ENCODE data around the gene KMT2B.

The KMT2B gene

DNA sequence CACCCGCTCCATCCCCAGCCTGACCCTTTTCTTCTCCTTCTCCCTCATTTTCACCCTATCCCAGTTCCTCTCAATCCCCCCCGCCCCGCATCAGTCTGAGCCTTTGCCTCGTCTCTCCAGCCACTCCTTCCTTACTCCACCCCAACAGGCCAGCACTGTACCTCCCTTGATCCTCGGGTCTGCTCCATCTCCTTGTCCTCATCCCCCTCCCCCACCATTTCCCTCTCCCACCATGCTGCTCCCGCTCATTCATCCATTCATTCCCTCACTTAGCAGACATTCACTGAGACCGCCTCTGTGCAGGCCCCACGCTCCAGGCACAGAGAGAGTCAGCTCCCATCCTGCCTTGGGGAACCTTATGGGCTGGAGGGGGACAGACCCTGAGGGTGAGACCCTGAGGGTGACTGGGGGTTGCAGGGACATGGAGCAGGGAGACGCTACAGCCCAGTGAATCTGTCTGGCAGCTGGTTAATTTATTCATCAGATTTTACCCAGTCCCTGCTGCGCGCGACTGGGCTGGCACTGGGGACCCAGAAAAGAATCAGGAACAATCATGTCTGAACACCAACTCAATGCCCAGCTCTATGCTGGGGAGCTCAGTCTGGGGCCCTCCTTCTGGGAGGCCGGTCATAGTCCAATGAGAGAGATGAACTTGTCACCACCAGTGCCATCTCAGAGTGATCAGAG lies 58.4 kb downstream of the KMT2B start:
- in situ Hi-C loops (cut with MboI; ENCODE audit: low sequenced_read_pairs), result no loop called here

GRCh38 chr19:35777086-35777841 lies 59.5 kb downstream of the KMT2B start:
- in situ Hi-C loops (cut with MboI; ENCODE audit: low sequenced_read_pairs), result no loop called here

GRCh38 chr19:35777961-35778360 lies 60.2 kb downstream of the KMT2B start:
- in situ Hi-C loops (cut with MboI; ENCODE audit: low sequenced_read_pairs), result no loop called here

DNA sequence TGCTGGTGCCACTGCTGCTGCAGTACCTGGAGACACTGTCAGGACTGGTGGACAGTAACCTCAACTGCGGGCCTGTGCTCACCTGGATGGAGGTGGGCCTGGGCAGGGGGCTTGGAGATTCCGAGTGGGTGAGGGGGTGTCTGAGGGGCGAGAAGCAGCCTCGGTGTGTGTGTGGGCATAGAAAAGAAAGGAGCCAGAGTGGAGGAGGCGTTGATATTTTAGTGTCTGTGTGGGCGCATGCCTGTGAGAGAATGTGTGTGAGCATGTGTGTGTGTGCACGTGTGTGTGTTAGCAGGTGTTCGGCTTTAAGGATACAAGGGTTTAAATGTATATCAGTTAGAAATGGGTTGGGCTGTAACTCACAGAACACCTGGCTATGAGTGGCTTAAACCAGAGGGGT lies 61.2 kb downstream of the KMT2B start:
- in situ Hi-C loops (cut with MboI; ENCODE audit: low sequenced_read_pairs), result no loop called here

GRCh38 chr19:35780058-35780457 lies 62.3 kb downstream of the KMT2B start:
- in situ Hi-C loops (cut with MboI; ENCODE audit: low sequenced_read_pairs), result no loop called here

- in situ Hi-C loops (cut with MboI; ENCODE audit: low sequenced_read_pairs), result no loop called here
Observed at GRCh38 chr19:35780717-35781116, 62.9 kb downstream of the KMT2B start.

GRCh38 chr19:35781650-35782049 lies 63.8 kb downstream of the KMT2B start:
- in situ Hi-C loops (cut with MboI; ENCODE audit: low sequenced_read_pairs), result no loop called here

DNA sequence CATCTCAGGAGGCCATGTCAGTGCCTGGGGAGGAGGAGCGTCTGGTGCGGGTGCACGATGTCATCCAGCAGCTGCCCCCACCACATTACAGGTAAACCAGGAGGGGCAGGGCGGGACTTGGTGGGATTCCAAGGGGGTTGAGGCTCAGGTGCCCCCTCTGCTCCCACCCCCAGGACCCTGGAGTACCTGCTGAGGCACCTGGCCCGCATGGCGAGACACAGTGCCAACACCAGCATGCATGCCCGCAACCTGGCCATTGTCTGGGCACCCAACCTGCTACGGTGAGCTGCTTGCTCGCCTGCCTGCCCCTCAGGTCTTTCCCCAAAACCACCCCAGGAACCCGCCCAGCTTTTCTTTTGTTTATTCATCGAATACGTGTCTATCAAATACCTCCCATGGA lies 64.8 kb downstream of the KMT2B start:
- in situ Hi-C loops (cut with MboI; ENCODE audit: low sequenced_read_pairs), result no loop called here

DNA sequence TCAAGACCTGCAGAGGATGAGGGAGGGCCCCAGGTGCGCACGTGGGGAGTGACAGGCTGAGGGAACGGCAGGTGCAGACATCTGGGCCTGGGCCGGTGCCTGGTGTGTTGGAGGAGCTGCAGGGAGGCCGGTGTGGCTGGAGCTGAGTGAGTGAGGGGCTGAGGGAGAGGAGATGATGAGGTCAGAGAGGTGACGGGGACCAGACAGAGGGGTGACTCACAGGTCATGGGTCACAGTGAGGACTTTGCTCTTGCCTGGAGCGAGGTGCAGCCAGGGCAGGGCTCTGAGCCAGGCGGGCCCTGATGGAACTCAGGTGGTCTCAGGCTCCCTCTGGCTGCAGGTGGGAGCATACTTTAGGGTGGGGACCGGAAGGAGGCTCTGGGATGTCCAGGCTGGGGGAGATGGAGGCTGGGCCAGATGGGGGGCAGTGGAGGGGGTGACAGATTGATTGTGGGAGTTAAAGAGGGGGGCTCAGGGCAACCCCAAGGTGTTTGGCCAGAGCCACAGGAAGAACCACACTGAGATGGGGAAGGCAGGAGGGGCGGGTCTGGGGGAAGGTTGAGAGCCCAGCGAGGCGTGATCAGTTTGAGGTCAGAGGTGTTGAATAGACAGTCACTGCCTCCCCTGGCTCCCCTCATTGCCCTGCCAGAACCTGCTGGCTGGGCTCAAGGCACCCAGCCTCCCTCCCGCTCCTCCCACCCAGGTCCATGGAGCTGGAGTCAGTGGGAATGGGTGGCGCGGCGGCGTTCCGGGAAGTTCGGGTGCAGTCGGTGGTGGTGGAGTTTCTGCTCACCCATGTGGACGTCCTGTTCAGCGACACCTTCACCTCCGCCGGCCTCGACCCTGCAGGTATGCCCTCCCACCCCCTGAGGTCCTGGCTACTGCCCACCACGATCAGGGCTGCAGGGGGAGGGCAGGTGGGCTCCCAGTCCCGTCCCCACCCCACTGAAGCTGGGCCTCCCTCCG lies 65.9 kb downstream of the KMT2B start:
- in situ Hi-C loops (cut with MboI; ENCODE audit: low sequenced_read_pairs), result no loop called here

GRCh38 chr19:35784503-35785338 lies 66.9 kb downstream of the KMT2B start:
- in situ Hi-C loops (cut with MboI; ENCODE audit: low sequenced_read_pairs), result no loop called here

GRCh38 chr19:35785339-35785627 lies 67.5 kb downstream of the KMT2B start:
- in situ Hi-C loops (cut with MboI; ENCODE audit: low sequenced_read_pairs), result no loop called here

- in situ Hi-C loops (cut with MboI; ENCODE audit: low sequenced_read_pairs), result no loop called here
Observed at GRCh38 chr19:35786299-35787160, 68.7 kb downstream of the KMT2B start.

GRCh38 chr19:35787227-35787799 lies 69.5 kb downstream of the KMT2B start:
- in situ Hi-C loops (cut with MboI; ENCODE audit: low sequenced_read_pairs), result no loop called here

All from HL-60/S4 (cell line).